Omental fat pad (tissue), 4 donors: Measurements from ENCODE around the gene MAN1C1. TPM values are rescaled to one million over a fixed set of nuclear protein-coding genes. Genes with fewer than 3 reads are reported as not detected.

Source experiments
- ATAC-seq: fragments of 150-250 bp; one replicate; pipeline ENCODE4 v1.9.1; 2016; ENCODE audit warnings: mild to moderate bottlenecking, moderate library complexity; ENCODE audit not compliant: low FRiP score
- DNase-seq: peaks from one replicate; pipeline ENCODE4 v3.0.0-alpha.2; 2019; ENCODE audit warnings: low spot score
- CTCF ChIP-seq, 3 donors: fragments of 450-650 bp; IDR thresholded peaks; one replicate each; pipeline ENCODE4 v1.5.1; 2016 to 2017; ENCODE audit warnings: antibody characterized with exemption in 3 of 3, mild to moderate bottlenecking in 3 of 3, moderate library complexity in 2 of 3
- total RNA-seq, 4 donors: library from RNA; depleted of rRNA; stranded (reverse); fragments of >200 nt; gene quantifications; one replicate each; pipeline ENCODE4 v1.1.0, GENCODE V29; 2016

The MAN1C1 gene
- total RNA-seq, 4 donors from 2014 or later: 21.0 to 47.4 (median 24.4) TPM

- ATAC-seq (no peak), DNase-seq (no peak)
These were observed 188.6 kb downstream of the MAN1C1 start for GRCh38 chr1:25804964-25805862.

GRCh38 chr1:25805863-25806225, 189.3 kb downstream of the MAN1C1 start:
- no peak for DNase-seq
- peak; percentile 45 for ATAC-seq
- no peak for TF ChIP-seq CTCF (IDR thresholded peaks at IDR 0.05)

More at GRCh38 chr1:25804964-25805862, 188.6 kb downstream of the MAN1C1 start:
- no peak for TF ChIP-seq CTCF (IDR thresholded peaks at IDR 0.05)

- DNase-seq (no peak), ATAC-seq (peak; percentile 50)
- no peak for TF ChIP-seq CTCF (IDR thresholded peaks at IDR 0.05)
These were observed 189.8 kb downstream of the MAN1C1 start for GRCh38 chr1:25806418-25806817.

GRCh38 chr1:25807480-25808390, 191.1 kb downstream of the MAN1C1 start:
- DNase-seq (no peak), ATAC-seq (no peak)
- no peak for TF ChIP-seq CTCF (IDR thresholded peaks at IDR 0.05)

- DNase-seq (no peak), ATAC-seq (no peak)
- no peak for TF ChIP-seq CTCF (IDR thresholded peaks at IDR 0.05)
These were observed 192.1 kb downstream of the MAN1C1 start for GRCh38 chr1:25808481-25809244.

GRCh38 chr1:25809283-25809926, 192.8 kb downstream of the MAN1C1 start:
- ATAC-seq: no peak
- no peak for TF ChIP-seq CTCF (IDR thresholded peaks at IDR 0.05)
- no peak for DNase-seq
